Ovary (tissue), 9 donors: Measurements from ENCODE around the gene RUNX1. TPM values are rescaled to one million over a fixed set of nuclear protein-coding genes. Genes with fewer than 3 reads are reported as not detected.

Source experiments
- DNase-seq, 5 donors: peaks; one replicate each; pipeline ENCODE4 v3.0.0-alpha.2; 2019 to 2020
- H3K27ac ChIP-seq, 2 donors: fragments of 200-600 bp; one replicate each; pipeline versions ENCODE4 v1.5.1 to v1.8.0; 2019 to 2022
- H3K27me3 ChIP-seq: fragments of 200-600 bp; one replicate; pipeline ENCODE4 v1.8.0; 2022
- H3K36me3 ChIP-seq: fragments of 200-600 bp; sonication (generic); one replicate; pipeline ENCODE4 v1.5.1; 2019
- H3K4me1 ChIP-seq: one replicate; pipeline ENCODE4 v1.8.1; 2013; ENCODE audit warnings: mild to moderate bottlenecking, moderate library complexity; ENCODE audit not compliant: insufficient read depth
- H3K4me3 ChIP-seq: fragments of 200-600 bp; sonication (generic); one replicate; pipeline ENCODE4 v1.5.1; 2017
- H3K9me3 ChIP-seq, 2 donors: fragments of 200-600 bp in 1 of 2; sonication (generic) in 1 of 2; one replicate each; pipeline versions ENCODE4 v1.5.1 to v1.8.1; 2013 to 2019; ENCODE audit warnings: mild to moderate bottlenecking in 1 of 2, moderate library complexity in 1 of 2
- EP300 ChIP-seq: sonication (generic); formaldehyde crosslinking; IDR thresholded peaks from one replicate; pipeline ENCODE4 v1.6.1; 2017; ENCODE audit warnings: antibody characterized with exemption
- POLR2A ChIP-seq: fragments of 450-650 bp; IDR thresholded peaks from one replicate; pipeline ENCODE4 v1.6.1; 2017; ENCODE audit warnings: antibody characterized with exemption, mild to moderate bottlenecking, moderate library complexity
- whole genome bisulfite sequencing, 3 donors: extraction: QIAGEN DNeasy Blood & Tissue Kit in 1 of 3; methylation state at CpG; one replicate each; pipeline versions ENCODE4 v1.1.5 to v1.1.7; 2013 to 2017; 5-methylcytosine and 5-hydroxymethylcytosine counted together
- intact Hi-C, 4 donors: fragments of 100-400 bp; cut with DNase I; formaldehyde crosslinking; loops; one replicate each; pipeline versions ENCODE4 v1.11.0 to v1.15.1; 2022 to 2023
- polyA plus RNA-seq, 2 donors: library from polyadenylated mRNA; stranded (reverse); fragments of 200-250 nt in 1 of 2; fragments of 350-450 nt in 1 of 2; fragmentation: Illumina TruSeq in 1 of 2; extraction: RNeasy Lipid Tissue Mini Kit (QIAGEN cat#74804) in 1 of 2; gene quantifications; one replicate each; pipeline ENCODE4 v1.2.3, GENCODE V29; 2013 to 2014
- total RNA-seq, 7 donors: library from RNA; depleted of rRNA in 2 of 7; stranded (reverse); fragments of >200 nt in 2 of 7; fragmentation: NEBNext Ultra II Directional in 3 of 7; extraction: Animal tissue kit (Norgen Biotek cat#: 25700) in 3 of 7; gene quantifications; one replicate each; pipeline versions ENCODE4 v1.1.0 to v1.2.4, GENCODE V29; 2016 to 2023
- TF ChIP-seq, protein P1 (sequence below), 3 donors: fragments of 450-650 bp in 2 of 3; fragments of 200-600 bp in 1 of 3; IDR thresholded peaks; one replicate each; pipeline versions ENCODE4 v1.5.1 to v1.8.0; 2016 to 2022; ENCODE audit warnings: antibody characterized with exemption in 3 of 3, mild to moderate bottlenecking in 1 of 3
- donor health status: DM: no; HTN: no; CAD: no; lungs with moderate emphysema.
- donor health status: DM: no; HTN: no; CAD: no.
- donor health status: Bipolar disorder and iron deficiency.
- donor health status: DM: yes; HTN: yes; CAD: no.
- donor health status: DM: no; HTN: no; CAD: no.
- donor health status: DM: yes; HTN: yes; CAD: no.

The RUNX1 gene
- total and polyA plus RNA-seq, 9 donors: 6.0 to 27.4 (median 17.8) TPM

DNA sequence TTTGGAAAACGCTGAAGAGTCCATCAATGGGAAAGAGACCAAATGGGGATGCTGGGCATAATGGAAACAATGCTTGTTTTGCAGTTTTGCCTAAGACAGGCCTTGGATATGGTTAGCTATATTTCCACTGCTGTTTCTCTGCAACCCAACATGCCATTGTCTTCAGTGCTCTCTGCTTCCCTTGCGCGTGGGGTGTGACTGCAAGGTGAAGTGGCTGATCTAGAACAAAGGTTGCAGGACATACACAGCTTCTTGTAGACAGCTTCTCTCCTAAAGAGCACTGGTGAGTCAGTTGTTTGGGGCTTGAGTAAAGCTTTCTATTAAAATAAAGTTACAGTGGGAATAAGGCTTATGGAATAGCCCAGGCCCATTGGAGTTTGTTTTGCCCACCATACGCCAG, 33.0 kb downstream of the RUNX1 start:
- TF ChIP-seq, protein P1, sequence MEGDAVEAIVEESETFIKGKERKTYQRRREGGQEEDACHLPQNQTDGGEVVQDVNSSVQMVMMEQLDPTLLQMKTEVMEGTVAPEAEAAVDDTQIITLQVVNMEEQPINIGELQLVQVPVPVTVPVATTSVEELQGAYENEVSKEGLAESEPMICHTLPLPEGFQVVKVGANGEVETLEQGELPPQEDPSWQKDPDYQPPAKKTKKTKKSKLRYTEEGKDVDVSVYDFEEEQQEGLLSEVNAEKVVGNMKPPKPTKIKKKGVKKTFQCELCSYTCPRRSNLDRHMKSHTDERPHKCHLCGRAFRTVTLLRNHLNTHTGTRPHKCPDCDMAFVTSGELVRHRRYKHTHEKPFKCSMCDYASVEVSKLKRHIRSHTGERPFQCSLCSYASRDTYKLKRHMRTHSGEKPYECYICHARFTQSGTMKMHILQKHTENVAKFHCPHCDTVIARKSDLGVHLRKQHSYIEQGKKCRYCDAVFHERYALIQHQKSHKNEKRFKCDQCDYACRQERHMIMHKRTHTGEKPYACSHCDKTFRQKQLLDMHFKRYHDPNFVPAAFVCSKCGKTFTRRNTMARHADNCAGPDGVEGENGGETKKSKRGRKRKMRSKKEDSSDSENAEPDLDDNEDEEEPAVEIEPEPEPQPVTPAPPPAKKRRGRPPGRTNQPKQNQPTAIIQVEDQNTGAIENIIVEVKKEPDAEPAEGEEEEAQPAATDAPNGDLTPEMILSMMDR (IDR thresholded peaks at IDR 0.05): no peak
- TF ChIP-seq POLR2A (no peak), EP300 (no peak)
- H3K9me3 ChIP-seq: no peaks in the 10 kb centered on the region
- H3K27ac ChIP-seq: no peak overlapping the region
- H3K27me3 ChIP-seq: no peaks in the 10 kb centered on the region
- WGBS, 3 donors: 93 to 97% (median 95%) methylated on average over 4 of the region's 4 CpGs
- no peaks in the 10 kb centered on the region for H3K4me1 ChIP-seq
- intact Hi-C loops: no loop called here
- no peak for DNase-seq
- no peaks in the 10 kb centered on the region for H3K36me3 ChIP-seq
- no peak overlapping the region for H3K4me3 ChIP-seq

DNA sequence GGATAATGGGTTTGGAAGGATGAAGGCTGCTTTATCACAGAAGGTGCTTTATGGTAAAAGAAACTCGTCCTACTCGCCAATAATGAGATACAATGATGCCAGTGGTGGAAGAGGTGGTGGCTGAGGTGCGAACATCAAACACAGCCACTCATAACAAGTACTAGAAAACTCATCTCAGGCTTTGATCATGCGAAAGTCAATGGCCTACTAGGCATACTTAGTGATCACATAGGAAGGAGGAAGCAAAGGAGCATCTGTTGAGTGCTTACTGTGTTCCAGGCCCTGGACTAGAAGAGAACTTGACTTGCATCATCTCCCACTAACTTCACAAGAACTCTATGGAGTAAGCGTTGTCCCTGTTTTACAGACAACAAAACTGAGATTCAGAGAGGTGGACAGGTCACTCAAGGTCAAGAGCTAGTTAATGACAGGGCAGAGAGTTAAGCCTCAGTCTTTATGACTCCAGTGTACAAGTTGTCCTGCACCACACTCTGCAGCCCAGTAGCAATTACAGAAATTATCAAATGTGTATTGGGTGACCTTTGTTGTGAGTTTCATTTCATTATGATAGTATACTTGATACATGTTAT, 33.6 kb downstream of the RUNX1 start:
- Histone ChIP-seq H3K4me1 (no peaks in the 10 kb centered on the region), H3K9me3 (no peaks in the 10 kb centered on the region), H3K36me3 (no peaks in the 10 kb centered on the region), H3K4me3 (no peak overlapping the region), H3K27me3 (no peaks in the 10 kb centered on the region), H3K27ac (no peak overlapping the region)
- TF ChIP-seq EP300 (no peak), POLR2A (no peak)
- TF ChIP-seq, protein P1 (IDR thresholded peaks at IDR 0.05): no peak
- no peak for DNase-seq
- WGBS, 3 donors: 93 to 96% (median 95%) methylated on average over 5 of the region's 5 CpGs
- intact Hi-C loops: no loop called here

DNA sequence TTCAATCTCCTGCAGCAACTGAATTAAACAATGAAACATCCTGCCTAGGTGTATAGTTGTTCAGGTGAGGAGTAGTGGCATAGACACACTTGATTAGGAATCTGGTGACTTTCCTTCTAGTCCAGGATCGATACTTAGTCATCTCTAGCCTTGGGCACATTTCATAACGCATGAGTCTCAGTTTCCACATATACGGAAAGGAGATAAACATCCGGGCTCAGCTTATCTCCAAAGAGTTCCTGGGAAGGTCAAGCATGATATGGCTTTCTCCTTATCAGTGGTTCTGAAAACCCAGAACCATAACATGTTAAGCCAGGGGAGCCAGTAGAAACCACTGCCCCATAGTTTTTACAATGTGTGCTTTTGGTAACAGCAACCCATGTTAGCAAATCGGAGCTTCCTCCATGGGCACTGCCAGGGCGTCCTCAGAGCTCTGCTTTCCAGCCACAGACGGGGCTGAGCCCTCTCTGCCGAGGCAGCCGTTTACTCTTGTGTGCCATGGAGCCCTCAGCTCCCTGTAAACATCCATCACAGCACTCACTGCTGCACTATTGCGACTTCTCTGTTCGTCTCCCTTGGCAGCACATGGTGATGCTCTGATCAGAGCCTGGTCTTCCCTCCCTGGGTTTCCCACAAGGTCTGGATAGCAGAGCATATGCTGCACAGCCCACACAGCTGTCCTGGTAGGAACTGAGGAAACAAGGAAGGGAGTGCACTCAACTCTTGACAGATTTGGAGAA, 34.6 kb downstream of the RUNX1 start:
- 60 to 76% (median 66%) methylated on average over 11 of the region's 11 CpGs for WGBS, 3 donors
- no peaks in the 10 kb centered on the region for H3K36me3 ChIP-seq
- H3K27me3 ChIP-seq: no peaks in the 10 kb centered on the region
- intact Hi-C loops: no loop called here
- no peaks in the 10 kb centered on the region for H3K4me1 ChIP-seq
- DNase-seq: no peak
- H3K4me3 ChIP-seq: no peak overlapping the region
- no peaks in the 10 kb centered on the region for H3K9me3 ChIP-seq
- TF ChIP-seq POLR2A (no peak), EP300 (no peak)
- TF ChIP-seq, protein P1 (IDR thresholded peaks at IDR 0.05): no peak
- H3K27ac ChIP-seq: no peak overlapping the region

- H3K36me3 ChIP-seq: no peaks in the 10 kb centered on the region
- H3K4me1 ChIP-seq: no peaks in the 10 kb centered on the region
- no peak overlapping the region for H3K27ac ChIP-seq
- WGBS, 3 donors: 11 to 16% (median 14%) methylated on average over 3 of the region's 3 CpGs
- intact Hi-C loops: no loop called here
- H3K4me3 ChIP-seq: no peak overlapping the region
- no peak for DNase-seq
- no peaks in the 10 kb centered on the region for H3K27me3 ChIP-seq
- TF ChIP-seq, protein P1 (IDR thresholded peaks at IDR 0.05): no peak
- TF ChIP-seq EP300: no peak
- no peaks in the 10 kb centered on the region for H3K9me3 ChIP-seq
These were observed 37.4 kb downstream of the RUNX1 start for GRCh38 chr21:35011681-35012080.
